ENCODE data around the gene ACOT9.

ACOT9 gene

GRCh38 chrX:23731951-23732350, 11.1 kb downstream of the ACOT9 start:
- TF ChIP-seq CTCF (IDR thresholded peaks at IDR 0.05; ENCODE audit: insufficient read depth, low read length, poor library complexity, severe bottlenecking), result no peak
- Histone ChIP-seq H3K27me3 (replicated peaks; ENCODE audit: control insufficient read depth, insufficient read depth, low read length) (no peaks in the 10 kb centered on the region), H3K36me3 (ENCODE audit: control insufficient read depth, insufficient read depth, low read length) (no peaks in the 10 kb centered on the region), H3K4me3 (replicated peaks; ENCODE audit: low read depth, low read length) (no peak overlapping the region)
- DNase-seq (ENCODE audit: extremely low read depth, insufficient read length), result no peak

- no peaks in the 10 kb centered on the region for H3K36me3 ChIP-seq (ENCODE audit: control insufficient read depth, insufficient read depth, low read length)
- H3K4me3 ChIP-seq (replicated peaks; ENCODE audit: low read depth, low read length), result no peak overlapping the region
- H3K27me3 ChIP-seq (replicated peaks; ENCODE audit: control insufficient read depth, insufficient read depth, low read length), result no peaks in the 10 kb centered on the region
- no peak for TF ChIP-seq CTCF (IDR thresholded peaks at IDR 0.05; ENCODE audit: insufficient read depth, low read length, poor library complexity, severe bottlenecking)
- DNase-seq (ENCODE audit: extremely low read depth, insufficient read length), result no peak
These were observed 13.9 kb downstream of the ACOT9 start for GRCh38 chrX:23729214-23729613.

GRCh38 chrX:23727206-23727605, 15.9 kb downstream of the ACOT9 start:
- H3K36me3 ChIP-seq (ENCODE audit: control insufficient read depth, insufficient read depth, low read length), result no peaks in the 10 kb centered on the region
- no peak for DNase-seq (ENCODE audit: extremely low read depth, insufficient read length)
- no peak for TF ChIP-seq CTCF (IDR thresholded peaks at IDR 0.05; ENCODE audit: insufficient read depth, low read length, poor library complexity, severe bottlenecking)
- no peak overlapping the region for H3K4me3 ChIP-seq (replicated peaks; ENCODE audit: low read depth, low read length)
- no peaks in the 10 kb centered on the region for H3K27me3 ChIP-seq (replicated peaks; ENCODE audit: control insufficient read depth, insufficient read depth, low read length)

- no peak for DNase-seq (ENCODE audit: extremely low read depth, insufficient read length)
- Histone ChIP-seq H3K36me3 (ENCODE audit: control insufficient read depth, insufficient read depth, low read length) (no peaks in the 10 kb centered on the region), H3K27me3 (replicated peaks; ENCODE audit: control insufficient read depth, insufficient read depth, low read length) (no peaks in the 10 kb centered on the region), H3K4me3 (replicated peaks; ENCODE audit: low read depth, low read length) (no peak overlapping the region)
- no peak for TF ChIP-seq CTCF (IDR thresholded peaks at IDR 0.05; ENCODE audit: insufficient read depth, low read length, poor library complexity, severe bottlenecking)
These were observed 16.9 kb downstream of the ACOT9 start for GRCh38 chrX:23726191-23726590.

GRCh38 chrX:23720117-23720677, 22.9 kb downstream of the ACOT9 start:
- no peak for TF ChIP-seq CTCF (IDR thresholded peaks at IDR 0.05; ENCODE audit: insufficient read depth, low read length, poor library complexity, severe bottlenecking)
- H3K36me3 ChIP-seq (ENCODE audit: control insufficient read depth, insufficient read depth, low read length), result no peaks in the 10 kb centered on the region; the same call in 1 of the 2 replicates
- H3K4me3 ChIP-seq (replicated peaks; ENCODE audit: low read depth, low read length), result no peak overlapping the region
- no peaks in the 10 kb centered on the region for H3K27me3 ChIP-seq (replicated peaks; ENCODE audit: control insufficient read depth, insufficient read depth, low read length)
- DNase-seq (ENCODE audit: extremely low read depth, insufficient read length), result no peak

GRCh38 chrX:23705235-23705634, 37.8 kb downstream of the ACOT9 start:
- DNase-seq (ENCODE audit: extremely low read depth, insufficient read length), result no peak
- no peak for TF ChIP-seq CTCF (IDR thresholded peaks at IDR 0.05; ENCODE audit: insufficient read depth, low read length, poor library complexity, severe bottlenecking)

More at GRCh38 chrX:23705235-23705634, 37.8 kb downstream of the ACOT9 start:
- Histone ChIP-seq H3K4me3 (replicated peaks; ENCODE audit: low read depth, low read length) (no peak overlapping the region), H3K27me3 (replicated peaks; ENCODE audit: control insufficient read depth, insufficient read depth, low read length) (no peaks in the 10 kb centered on the region), H3K36me3 (ENCODE audit: control insufficient read depth, insufficient read depth, low read length) (no peaks in the 10 kb centered on the region)
